Subcutaneous abdominal adipose tissue (tissue), 5 donors: ENCODE measurements around the gene ZNF692.

Experiments
- H3K27ac ChIP-seq: one replicate; pipeline ENCODE4 v1.7.0; 2013; ENCODE audit warnings: low read depth, mild to moderate bottlenecking, inconsistent platforms, low read length, moderate library complexity
- H3K27me3 ChIP-seq, 5 donors: one replicate each; pipeline ENCODE4 v1.7.0; 2013; ENCODE audit warnings: low read length in 5 of 5, inconsistent platforms in 1 of 5; ENCODE audit not compliant: control insufficient read depth in 5 of 5, insufficient read depth in 4 of 5
- H3K36me3 ChIP-seq, 5 donors: one replicate each; pipeline ENCODE4 v1.7.0; 2013; ENCODE audit warnings: low read length in 5 of 5; ENCODE audit not compliant: control insufficient read depth in 5 of 5, insufficient read depth in 5 of 5
- H3K4me1 ChIP-seq, 5 donors: one replicate each; pipeline ENCODE4 v1.7.0; 2013; ENCODE audit warnings: low read length in 5 of 5, mild to moderate bottlenecking in 3 of 5, moderate library complexity in 1 of 5; ENCODE audit not compliant: control insufficient read depth in 5 of 5, insufficient read depth in 5 of 5
- H3K4me3 ChIP-seq, 5 donors: one replicate each; pipeline ENCODE4 v1.7.0; 2013; ENCODE audit warnings: low read length in 5 of 5, low read depth in 1 of 5
- H3K9ac ChIP-seq, 5 donors: one replicate each; pipeline ENCODE4 v1.7.0; 2013; ENCODE audit warnings: low read length in 5 of 5, mild to moderate bottlenecking in 4 of 5, moderate library complexity in 3 of 5
- H3K9me3 ChIP-seq, 5 donors: one replicate each; pipeline ENCODE4 v1.7.0; 2013; ENCODE audit warnings: low read length in 5 of 5; ENCODE audit not compliant: control insufficient read depth in 5 of 5
- donor health status: healthy.
- donor health status: healthy.
- donor health status: healthy.
- donor health status: healthy.
- donor health status: healthy.

The ZNF692 gene

DNA sequence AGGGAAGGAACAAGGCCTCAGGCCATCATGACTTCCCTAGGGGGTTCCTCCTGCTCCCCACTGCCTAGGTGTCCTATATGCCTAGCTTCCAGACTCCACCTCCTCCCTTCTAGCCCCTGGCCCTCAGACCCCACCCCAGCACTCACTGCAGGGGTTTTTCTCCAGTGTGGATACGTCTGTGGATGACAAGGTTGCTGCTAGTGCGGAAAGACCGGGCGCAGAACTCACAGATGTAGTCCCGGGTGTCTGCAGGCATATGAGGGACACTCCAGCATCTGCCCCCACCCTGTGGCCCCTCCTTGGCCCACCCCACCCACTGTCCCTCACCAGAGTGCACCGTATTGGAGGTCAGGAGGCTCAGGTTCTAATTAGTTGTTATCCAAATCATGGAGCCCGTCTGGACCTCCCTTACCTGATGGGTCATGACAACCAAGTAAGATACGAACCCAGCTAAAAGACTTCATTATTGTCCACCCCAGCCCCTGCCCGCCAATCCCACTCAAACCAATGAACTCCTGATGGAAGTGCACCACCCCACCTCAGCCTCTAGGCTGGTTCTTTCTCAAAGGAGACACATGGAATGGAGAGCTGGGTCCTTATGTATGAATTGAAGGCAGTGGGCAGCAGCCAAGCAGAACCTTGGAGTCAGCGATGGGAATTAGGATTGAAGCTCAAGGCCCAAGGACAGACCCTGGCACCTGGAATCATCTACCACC, 8.2 kb downstream of the ZNF692 start:
- no peaks in the 10 kb centered on the region for H3K27me3 ChIP-seq
- peaks cover 0 to 77% (median 66%) of the 10 kb centered on the region in 5 donors for H3K36me3 ChIP-seq
- H3K9ac ChIP-seq, result no peak overlapping the region
- no peak overlapping the region for H3K27ac ChIP-seq
- peaks cover 0 to 7% (median 4%) of the 10 kb centered on the region in 5 donors for H3K4me1 ChIP-seq
- no peaks in the 10 kb centered on the region for H3K9me3 ChIP-seq
- no peak overlapping the region for H3K4me3 ChIP-seq

GRCh38 chr1:248850124-248850523, 8.8 kb downstream of the ZNF692 start:
- peaks cover 0 to 7% (median 4%) of the 10 kb centered on the region in 5 donors for H3K4me1 ChIP-seq
- H3K27me3 ChIP-seq, result no peaks in the 10 kb centered on the region
- no peaks in the 10 kb centered on the region for H3K9me3 ChIP-seq
- H3K4me3 ChIP-seq, result no peak overlapping the region
- H3K9ac ChIP-seq, result no peak overlapping the region
- H3K36me3 ChIP-seq, result peaks cover 0 to 78% (median 68%) of the 10 kb centered on the region in 5 donors
- H3K27ac ChIP-seq, result no peak overlapping the region

- H3K27me3 ChIP-seq, result no peaks in the 10 kb centered on the region
- no peak overlapping the region for H3K4me3 ChIP-seq
- H3K4me1 ChIP-seq, result peaks cover 0 to 7% (median 4%) of the 10 kb centered on the region in 5 donors
- H3K36me3 ChIP-seq, result peaks cover 0 to 79% (median 66%) of the 10 kb centered on the region in 5 donors
- no peaks in the 10 kb centered on the region for H3K9me3 ChIP-seq
- no peak overlapping the region for H3K9ac ChIP-seq
- H3K27ac ChIP-seq, result no peak overlapping the region
Observed at GRCh38 chr1:248849637-248850036, 9.2 kb downstream of the ZNF692 start.

GRCh38 chr1:248849152-248849551, 9.7 kb downstream of the ZNF692 start:
- Histone ChIP-seq H3K4me1 (peaks cover 0 to 7% (median 4%) of the 10 kb centered on the region in 5 donors), H3K9ac (no peak overlapping the region), H3K27ac (no peak overlapping the region), H3K27me3 (no peaks in the 10 kb centered on the region), H3K9me3 (no peaks in the 10 kb centered on the region), H3K36me3 (peaks cover 0 to 82% (median 67%) of the 10 kb centered on the region in 5 donors), H3K4me3 (no peak overlapping the region)

- H3K9ac ChIP-seq, result no peak overlapping the region
- peaks cover 0 to 7% (median 4%) of the 10 kb centered on the region in 5 donors for H3K4me1 ChIP-seq
Observed at GRCh38 chr1:248848602-248849001, 10.3 kb downstream of the ZNF692 start.

GRCh38 chr1:248847956-248848561, 10.8 kb downstream of the ZNF692 start:
- H3K4me3 ChIP-seq, result no peak overlapping the region
- no peaks in the 10 kb centered on the region for H3K9me3 ChIP-seq
- peaks cover 0 to 73% (median 64%) of the 10 kb centered on the region in 5 donors for H3K36me3 ChIP-seq

More at GRCh38 chr1:248848602-248849001, 10.3 kb downstream of the ZNF692 start:
- H3K4me3 ChIP-seq, result no peak overlapping the region
- no peaks in the 10 kb centered on the region for H3K27me3 ChIP-seq
- H3K27ac ChIP-seq, result no peak overlapping the region
- H3K9me3 ChIP-seq, result no peaks in the 10 kb centered on the region
- peaks cover 0 to 77% (median 64%) of the 10 kb centered on the region in 5 donors for H3K36me3 ChIP-seq

GRCh38 chr1:248847181-248847955, 11.5 kb downstream of the ZNF692 start:
- Histone ChIP-seq H3K36me3 (peaks cover 0 to 77% (median 67%) of the 10 kb centered on the region in 5 donors), H3K4me1 (peaks cover 0 to 8% (median 0%) of the 10 kb centered on the region in 5 donors), H3K9ac (no peak overlapping the region), H3K9me3 (no peaks in the 10 kb centered on the region), H3K27ac (no peak overlapping the region), H3K4me3 (no peak overlapping the region), H3K27me3 (no peaks in the 10 kb centered on the region)

More at GRCh38 chr1:248847956-248848561, 10.8 kb downstream of the ZNF692 start:
- H3K4me1 ChIP-seq, result peaks cover 0 to 7% (median 3%) of the 10 kb centered on the region in 5 donors
- H3K27ac ChIP-seq, result no peak overlapping the region
- no peaks in the 10 kb centered on the region for H3K27me3 ChIP-seq
- H3K9ac ChIP-seq, result no peak overlapping the region

DNA sequence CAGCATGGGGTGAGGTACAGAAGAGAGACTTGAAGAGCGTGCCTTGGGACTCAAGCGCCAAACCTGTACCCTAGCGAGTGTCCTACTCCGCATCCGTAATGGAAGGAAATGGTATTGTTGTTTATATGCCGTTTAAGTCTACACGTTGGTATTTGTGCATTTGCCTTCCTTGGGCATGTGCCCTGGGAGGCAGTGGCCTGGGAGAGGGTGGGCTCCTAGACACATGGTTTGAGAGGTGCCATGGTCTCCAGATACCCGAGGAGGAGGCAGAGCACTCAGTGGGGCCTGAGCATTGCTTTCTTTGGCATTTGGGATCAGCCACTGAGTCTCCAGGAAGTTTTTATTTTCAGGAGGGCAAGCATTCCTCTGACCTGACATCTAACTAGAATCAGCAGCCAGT, 14.4 kb downstream of the ZNF692 start:
- Histone ChIP-seq H3K27me3 (no peaks in the 10 kb centered on the region), H3K4me3 (no peak overlapping the region), H3K9ac (peak overlapping the region in 1 of 5 donors; percentile 5), H3K36me3 (peaks cover 0 to 58% (median 52%) of the 10 kb centered on the region in 5 donors), H3K27ac (no peak overlapping the region), H3K4me1 (peaks cover 0 to 21% (median 14%) of the 10 kb centered on the region in 5 donors), H3K9me3 (no peaks in the 10 kb centered on the region)

DNA sequence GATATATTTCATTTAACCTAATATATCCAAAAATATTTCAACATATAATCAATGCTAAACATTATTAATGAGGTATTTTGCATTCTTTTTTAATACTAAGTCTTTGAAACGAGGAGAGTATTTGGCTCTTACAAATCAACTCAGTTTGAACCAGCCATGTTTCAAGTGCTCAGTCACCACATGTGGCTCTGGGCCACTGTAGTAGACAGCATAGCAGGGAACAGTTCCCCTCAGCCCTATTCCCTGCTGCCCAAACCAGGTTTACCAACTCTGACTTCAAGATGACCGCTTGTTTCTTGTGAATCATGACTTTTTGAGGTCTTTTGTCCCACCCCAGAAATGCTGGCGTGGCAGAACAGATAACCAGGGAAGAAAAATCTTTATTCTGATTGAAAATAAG, 15.2 kb downstream of the ZNF692 start:
- Histone ChIP-seq H3K27ac (no peak overlapping the region), H3K27me3 (no peaks in the 10 kb centered on the region), H3K4me3 (no peak overlapping the region), H3K4me1 (peaks cover 0 to 30% (median 21%) of the 10 kb centered on the region in 5 donors), H3K9me3 (no peaks in the 10 kb centered on the region), H3K9ac (no peak overlapping the region), H3K36me3 (peaks cover 0 to 50% (median 45%) of the 10 kb centered on the region in 5 donors)
